SK-N-MC (cell line): ENCODE results near the gene LONRF2.
"Not testable (repeated sequence)": the region's sequence is repeated elsewhere in the genome, so short reads cannot be mapped to it uniquely, and the experiment has no call there.

Experiments
- DNase-seq: peaks from one replicate; pipeline ENCODE4 v3.0.0-alpha.2; 2011; ENCODE audit warnings: low read depth, low spot score
- H3K27ac ChIP-seq: fragments of 200-600 bp; sonication (generic); 2 replicates; pipeline ENCODE4 v1.5.1; 2016; ENCODE audit warnings: mixed run types
- H3K36me3 ChIP-seq: fragments of 200-600 bp; sonication (generic); 2 replicates; pipeline ENCODE4 v1.6.1; 2017; ENCODE audit warnings: antibody characterized with exemption, low read length, mixed read lengths; ENCODE audit not compliant: insufficient read depth
- H3K4me3 ChIP-seq: fragments of 200-600 bp; sonication (generic); 2 replicates; pipeline ENCODE4 v1.5.1; 2016
- H3K9ac ChIP-seq: fragments of 200-600 bp; sonication (generic); 2 replicates; pipeline ENCODE4 v1.8.0; 2017; ENCODE audit warnings: mixed run types, mixed read lengths; ENCODE audit not compliant: insufficient read length
- H3K9me3 ChIP-seq: fragments of 200-600 bp; sonication (generic); 2 replicates; pipeline ENCODE4 v1.6.1; 2017; ENCODE audit warnings: low read depth, mild to moderate bottlenecking, antibody characterized with exemption, low read length, moderate library complexity, mixed read lengths
- EZH2 ChIP-seq: fragments of 200-600 bp; sonication (generic); IDR thresholded peaks from one replicate; pipeline ENCODE4 v1.6.1; 2017; ENCODE audit warnings: antibody characterized with exemption
- FOXP2 ChIP-seq: optimal IDR thresholded peaks from 2 replicates; pipeline ENCODE3; 2011; ENCODE audit warnings: mild to moderate bottlenecking, moderate library complexity; ENCODE audit not compliant: insufficient read depth; ENCODE audit errors: extremely low read length, control extremely low read depth
- POLR2AphosphoS5 ChIP-seq: IDR thresholded peaks from 2 replicates; pipeline ENCODE4 v1.6.1; 2012; ENCODE audit warnings: mild to moderate bottlenecking, low read depth, low read length, borderline replicate concordance

The LONRF2 gene

GRCh38 chr2:100344433-100344832 is 22.1 kb upstream of the LONRF2 start:
- Histone ChIP-seq H3K9ac (no peak overlapping the region), H3K4me3 (no peak overlapping the region), H3K36me3 (no peaks in the 10 kb centered on the region), H3K9me3 (no peaks in the 10 kb centered on the region), H3K27ac (no peak overlapping the region)
- DNase-seq, result no peak
- TF ChIP-seq EZH2 (no peak), FOXP2 (no peak), POLR2AphosphoS5 (no peak)

GRCh38 chr2:100342466-100342865 is 20.2 kb upstream of the LONRF2 start:
- H3K9me3 ChIP-seq, H3K36me3 ChIP-seq, H3K9ac ChIP-seq, DNase-seq, H3K4me3 ChIP-seq, H3K27ac ChIP-seq: not testable (repeated sequence)

GRCh38 chr2:100339823-100340222 is 17.5 kb upstream of the LONRF2 start:
- Histone ChIP-seq H3K9ac (no peak overlapping the region), H3K36me3 (no peaks in the 10 kb centered on the region), H3K4me3 (no peak overlapping the region), H3K9me3 (no peaks in the 10 kb centered on the region), H3K27ac (no peak overlapping the region)
- no peak for TF ChIP-seq POLR2AphosphoS5
- TF ChIP-seq EZH2, result no peak
- no peak for TF ChIP-seq FOXP2
- no peak for DNase-seq

GRCh38 chr2:100334929-100335328 is 12.6 kb upstream of the LONRF2 start:
- no peak overlapping the region for H3K27ac ChIP-seq
- TF ChIP-seq FOXP2, result no peak
- no peak for TF ChIP-seq POLR2AphosphoS5
- no peak for TF ChIP-seq EZH2
- DNase-seq, result no peak

GRCh38 chr2:100327742-100328141 is 5.4 kb upstream of the LONRF2 start:
- H3K36me3 ChIP-seq, result no peaks in the 10 kb centered on the region
- no peak overlapping the region for H3K9ac ChIP-seq
- DNase-seq, result no peak
- TF ChIP-seq EZH2, result no peak
- TF ChIP-seq FOXP2, result no peak
- no peak for TF ChIP-seq POLR2AphosphoS5
- no peak overlapping the region for H3K4me3 ChIP-seq
- no peak overlapping the region for H3K27ac ChIP-seq
- no peaks in the 10 kb centered on the region for H3K9me3 ChIP-seq

More at GRCh38 chr2:100334929-100335328, 12.6 kb upstream of the LONRF2 start:
- H3K9ac ChIP-seq, result no peak overlapping the region
- H3K4me3 ChIP-seq, result no peak overlapping the region
- H3K9me3 ChIP-seq, result no peaks in the 10 kb centered on the region
- H3K36me3 ChIP-seq, result no peaks in the 10 kb centered on the region

- no peak overlapping the region for H3K27ac ChIP-seq
- TF ChIP-seq FOXP2, result no peak
- H3K9me3 ChIP-seq, result no peaks in the 10 kb centered on the region; the same call in 1 of the 2 replicates
- H3K36me3 ChIP-seq, result no peaks in the 10 kb centered on the region
- H3K4me3 ChIP-seq, result no peak overlapping the region
- no peak overlapping the region for H3K9ac ChIP-seq
- no peak for DNase-seq
Measured at GRCh38 chr2:100321179-100321865, 979 bp downstream of the LONRF2 start.

- Histone ChIP-seq H3K9me3 (no peaks in the 10 kb centered on the region; the same call in 1 of the 2 replicates), H3K36me3 (no peaks in the 10 kb centered on the region), H3K4me3 (no peak overlapping the region), H3K27ac (no peak overlapping the region), H3K9ac (no peak overlapping the region)
- DNase-seq, result no peak
- TF ChIP-seq POLR2AphosphoS5 (no peak), EZH2 (no peak), FOXP2 (no peak)
Measured at GRCh38 chr2:100320547-100321178, 1.6 kb downstream of the LONRF2 start.

- H3K9ac ChIP-seq, result no peak overlapping the region
- no peak for DNase-seq
- no peak overlapping the region for H3K4me3 ChIP-seq
- no peaks in the 10 kb centered on the region; the same call in 1 of the 2 replicates for H3K9me3 ChIP-seq
- no peak overlapping the region for H3K27ac ChIP-seq
- TF ChIP-seq POLR2AphosphoS5 (no peak), EZH2 (no peak), FOXP2 (no peak)
- H3K36me3 ChIP-seq, result no peaks in the 10 kb centered on the region
Measured at GRCh38 chr2:100317634-100318033, 4.7 kb downstream of the LONRF2 start.

- TF ChIP-seq EZH2 (no peak), POLR2AphosphoS5 (no peak), FOXP2 (no peak)
- no peak for DNase-seq
- Histone ChIP-seq H3K9ac (no peak overlapping the region), H3K9me3 (no peaks in the 10 kb centered on the region), H3K36me3 (no peaks in the 10 kb centered on the region), H3K27ac (no peak overlapping the region), H3K4me3 (no peak overlapping the region)
Measured at GRCh38 chr2:100309973-100310719, 12.2 kb downstream of the LONRF2 start.
